Activated T-cell treated with anti-CD3 and anti-CD28 coated beads for 4 hours (primary cell): ENCODE results near the gene ACY1.

Experiments used
- DNase-seq: peaks from one replicate; pipeline ENCODE4 v3.0.0-alpha.2; 2020

ACY1 gene

DNA sequence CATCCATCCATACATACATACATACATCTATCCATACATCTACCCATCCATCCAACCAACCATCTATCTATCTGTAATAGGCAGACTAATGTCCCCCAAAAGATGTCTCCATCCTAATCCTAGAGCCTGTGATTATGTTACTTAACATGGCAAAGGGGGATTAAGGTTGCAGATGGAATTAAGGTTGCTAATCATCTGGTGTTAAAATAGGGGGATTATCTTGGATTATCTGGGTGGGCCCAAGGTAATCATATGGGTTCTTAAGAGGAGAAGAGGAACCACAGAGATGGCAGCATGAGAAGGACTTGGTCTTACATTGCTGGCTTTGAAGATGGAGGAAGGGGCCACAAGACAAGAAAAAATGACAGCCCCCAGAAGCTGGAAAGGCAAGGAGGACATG lies 27.1 kb downstream of the ACY1 start:
- DNase-seq, result no peak

DNA sequence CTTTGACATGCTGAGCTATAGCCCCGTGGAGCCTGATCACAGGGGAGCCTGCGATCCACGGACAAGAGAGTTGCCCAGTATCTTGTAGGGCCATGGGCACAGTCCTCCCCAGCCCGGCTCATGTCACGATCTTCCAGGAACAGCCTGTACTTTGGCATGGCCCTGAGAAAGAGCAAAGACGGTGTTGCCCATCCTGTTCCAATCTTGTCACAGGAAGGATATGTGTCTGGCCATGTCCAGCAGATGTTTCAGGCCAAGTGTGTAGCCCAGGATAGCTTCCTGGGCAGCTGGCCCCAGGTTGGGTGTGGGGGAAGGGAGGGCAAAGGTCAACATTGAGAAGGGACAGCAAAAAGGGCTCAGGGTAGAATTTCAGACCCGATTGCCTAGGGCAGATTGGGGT lies 29.4 kb downstream of the ACY1 start:
- DNase-seq, result no peak

DNA sequence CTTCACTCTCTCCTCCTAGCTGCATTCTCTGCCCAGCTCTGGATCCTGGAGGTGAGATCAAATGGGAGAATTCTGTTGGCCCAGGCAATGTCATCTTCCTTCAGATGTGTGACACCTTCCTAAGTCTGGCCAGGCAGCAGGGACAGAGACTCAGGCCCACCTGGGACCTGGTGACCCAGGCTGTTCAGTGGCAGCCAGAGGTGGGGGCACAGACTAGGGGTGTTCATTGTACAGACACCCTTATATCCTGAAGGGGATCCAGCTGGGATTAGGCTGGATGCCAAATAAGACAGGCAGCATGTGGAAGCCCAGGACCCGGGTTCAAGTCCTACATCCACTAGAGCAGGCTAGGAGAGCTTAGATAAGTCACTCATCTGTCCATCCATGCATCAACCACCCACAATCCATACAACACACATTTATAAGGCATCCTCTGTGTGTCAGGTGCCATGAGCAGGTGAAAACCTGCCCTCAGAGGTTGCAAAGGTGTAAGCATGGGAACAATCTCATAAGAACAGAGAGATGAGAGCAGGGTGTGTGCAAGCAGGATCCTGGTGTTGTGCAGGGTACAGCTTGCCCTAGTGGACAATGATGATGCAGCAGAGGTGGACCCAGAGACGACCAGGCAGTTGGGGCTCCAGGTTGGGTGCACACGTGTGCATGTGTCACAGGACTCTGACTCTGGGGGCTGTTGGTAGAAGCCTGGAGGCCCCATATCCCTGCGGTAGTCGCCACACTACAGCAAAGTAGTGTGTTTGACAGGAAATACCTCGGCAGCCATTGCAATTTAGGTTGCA lies 30.7 kb downstream of the ACY1 start:
- DNase-seq, result no peak

DNA sequence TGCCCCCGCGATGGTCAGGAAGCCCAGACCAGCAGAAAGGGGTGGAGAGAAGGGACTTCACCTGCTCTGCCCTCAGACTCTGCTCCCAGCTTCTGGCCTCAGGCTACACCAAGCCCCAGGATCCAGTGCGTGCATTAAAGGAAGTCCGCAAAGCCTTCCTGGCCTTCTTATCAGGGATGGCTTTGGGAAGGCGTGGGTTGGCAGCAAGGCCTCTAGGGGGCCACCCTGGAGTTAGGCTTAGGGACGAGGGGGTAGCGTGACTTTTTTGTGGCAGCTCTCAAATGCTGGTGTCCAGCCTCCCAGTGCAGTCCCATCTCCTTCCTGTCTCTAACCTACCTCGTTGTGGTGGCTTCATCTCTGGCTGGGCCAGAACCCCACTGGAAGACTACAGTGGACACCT lies 31.3 kb downstream of the ACY1 start:
- DNase-seq, result no peak

DNA sequence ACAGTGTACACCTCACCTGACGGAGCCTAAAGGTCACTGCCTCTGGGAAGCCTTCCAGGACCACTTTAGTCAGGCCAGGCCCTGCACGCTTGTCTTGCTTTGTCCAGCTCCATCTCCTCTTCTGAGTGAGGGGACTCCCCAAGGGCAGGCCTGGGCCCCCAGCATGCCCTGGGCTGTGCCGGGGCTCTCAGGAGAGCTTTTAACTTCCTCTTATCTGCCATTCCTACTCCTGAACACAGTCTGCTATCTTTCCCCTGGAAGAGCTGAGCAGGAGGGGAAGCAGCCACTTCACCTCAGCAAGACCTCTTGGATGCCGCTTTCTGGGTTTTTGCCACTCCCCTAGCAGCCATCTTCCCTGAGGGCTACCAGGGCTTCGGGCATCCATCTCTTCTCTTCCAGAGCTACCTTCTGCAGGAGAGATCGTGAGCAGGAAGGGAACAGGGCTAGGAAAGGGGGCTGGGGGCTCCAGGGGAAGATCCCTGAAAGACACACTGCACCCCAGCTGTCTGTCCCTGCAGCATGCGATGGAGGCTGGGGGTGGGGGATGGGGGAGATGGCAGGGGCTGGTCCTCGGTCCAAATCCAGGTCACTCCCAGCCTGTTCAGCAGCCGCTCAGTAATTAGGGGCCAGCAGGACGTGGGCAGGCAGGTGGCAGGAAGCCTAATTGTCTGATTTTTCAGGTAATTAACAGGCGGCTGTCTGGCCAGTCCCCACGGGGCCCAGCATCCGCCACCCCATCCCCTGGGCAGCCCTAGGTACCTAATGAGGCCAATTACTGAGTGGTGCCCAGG lies 32.3 kb downstream of the ACY1 start:
- DNase-seq, result no peak

DNA sequence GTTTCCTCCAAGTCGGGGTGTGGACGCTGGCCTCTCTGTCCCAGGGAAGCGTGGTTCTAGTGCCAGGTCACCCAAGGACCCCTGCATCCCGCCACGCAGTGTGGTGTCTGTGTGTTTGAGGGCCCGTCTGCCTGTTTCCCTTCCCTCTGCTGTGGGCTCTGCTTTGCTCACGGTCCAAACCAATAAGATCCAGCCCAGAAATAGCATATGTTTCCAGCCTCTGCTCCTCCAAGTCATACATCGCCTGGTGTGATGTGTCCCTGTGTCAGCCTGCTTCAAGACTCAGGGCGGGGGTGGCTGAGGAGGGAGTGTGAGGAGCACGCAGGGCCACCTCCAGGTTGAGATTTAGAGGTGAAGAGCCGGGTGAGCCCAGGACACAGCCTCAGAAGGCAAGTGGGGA lies 34.3 kb downstream of the ACY1 start:
- DNase-seq, result no peak

DNA sequence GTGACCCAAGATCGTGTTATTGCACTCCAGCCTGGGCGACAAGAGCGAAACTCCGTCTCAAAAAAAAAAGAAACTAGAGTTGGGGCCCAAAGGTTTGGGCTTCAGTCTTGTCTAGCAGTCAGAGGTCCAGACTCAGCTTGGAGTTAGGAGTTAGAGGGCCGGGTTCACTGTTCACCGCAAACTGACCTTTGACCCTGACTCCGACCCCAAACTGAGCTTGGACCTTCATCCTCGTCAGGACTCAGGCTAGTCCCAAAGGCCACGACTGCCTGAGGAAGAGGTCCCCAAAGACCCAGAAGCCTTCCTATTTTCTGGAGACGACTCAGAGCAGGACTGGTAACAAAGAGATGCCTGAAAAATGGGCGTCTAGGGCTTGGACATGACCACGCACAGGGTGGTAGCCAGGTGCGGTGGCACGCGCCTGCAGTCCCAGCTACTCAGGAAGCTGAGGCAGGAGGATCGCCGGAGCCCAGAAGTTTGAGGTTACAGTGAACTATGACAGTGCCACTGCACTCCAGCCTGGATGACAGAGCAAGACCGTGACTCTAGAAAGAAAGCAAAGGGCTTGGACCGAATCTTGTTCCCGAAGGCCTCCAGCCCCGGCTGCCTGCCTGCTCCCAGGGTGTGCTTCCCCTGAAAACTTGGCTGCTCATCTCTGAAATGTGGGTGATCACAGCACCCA lies 35.1 kb downstream of the ACY1 start:
- DNase-seq, result no peak

DNA sequence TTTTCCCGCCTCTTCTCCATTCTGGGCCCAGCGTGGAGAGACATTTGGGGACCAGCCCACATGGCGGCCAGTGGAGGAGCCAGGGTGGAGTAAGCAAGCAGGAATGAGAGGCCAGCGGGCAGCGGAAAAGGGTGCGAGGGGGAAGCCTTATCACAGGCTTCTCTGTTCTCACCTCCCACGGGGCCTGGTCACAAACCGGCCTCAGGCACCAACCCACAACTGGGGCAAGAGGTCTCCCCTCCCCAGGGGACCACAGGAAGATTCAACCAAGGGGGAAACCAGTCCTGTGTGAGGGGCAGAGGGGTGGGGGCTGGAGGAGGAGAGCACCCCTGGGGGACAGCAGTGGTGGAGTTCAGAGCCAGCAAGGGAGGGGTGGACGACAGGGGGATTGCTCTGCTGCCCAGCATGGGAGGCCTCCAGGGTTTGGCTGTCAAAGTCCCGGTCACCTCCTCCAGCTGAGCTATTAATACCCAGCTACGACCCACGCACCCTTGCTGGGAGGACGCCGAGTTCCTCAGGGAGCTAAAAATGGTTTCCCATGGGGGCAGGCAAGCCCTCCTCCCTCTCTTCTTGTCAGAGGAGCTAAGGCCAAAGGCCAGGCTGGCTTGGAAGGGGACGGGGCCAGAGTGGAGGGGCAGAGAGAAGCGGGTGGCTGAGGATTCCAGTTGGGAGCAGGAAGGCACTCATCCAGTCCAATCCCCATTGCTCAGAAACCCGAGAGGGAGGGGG lies 36.2 kb downstream of the ACY1 start:
- DNase-seq, result no peak

DNA sequence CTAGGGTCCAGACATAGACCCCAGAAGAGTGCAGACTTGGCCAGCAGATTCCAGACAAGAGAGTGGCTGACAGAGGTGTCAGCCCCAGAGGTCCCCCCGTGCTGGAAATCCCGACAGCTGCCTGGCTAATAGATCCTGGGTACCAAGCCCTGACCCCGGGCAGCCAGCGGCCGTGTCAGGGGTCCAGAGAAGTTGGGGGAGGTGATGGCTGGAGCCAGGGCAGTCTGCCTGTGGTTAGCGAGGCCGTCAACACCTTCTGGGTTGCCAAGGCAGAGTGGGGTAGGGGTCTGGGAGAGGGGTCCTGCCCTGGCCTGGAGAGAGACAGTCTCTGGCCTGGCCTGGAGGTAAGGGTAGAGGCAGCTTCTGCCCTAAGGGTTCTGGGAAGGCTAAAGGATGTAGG lies 37.5 kb downstream of the ACY1 start:
- DNase-seq, result no peak

DNA sequence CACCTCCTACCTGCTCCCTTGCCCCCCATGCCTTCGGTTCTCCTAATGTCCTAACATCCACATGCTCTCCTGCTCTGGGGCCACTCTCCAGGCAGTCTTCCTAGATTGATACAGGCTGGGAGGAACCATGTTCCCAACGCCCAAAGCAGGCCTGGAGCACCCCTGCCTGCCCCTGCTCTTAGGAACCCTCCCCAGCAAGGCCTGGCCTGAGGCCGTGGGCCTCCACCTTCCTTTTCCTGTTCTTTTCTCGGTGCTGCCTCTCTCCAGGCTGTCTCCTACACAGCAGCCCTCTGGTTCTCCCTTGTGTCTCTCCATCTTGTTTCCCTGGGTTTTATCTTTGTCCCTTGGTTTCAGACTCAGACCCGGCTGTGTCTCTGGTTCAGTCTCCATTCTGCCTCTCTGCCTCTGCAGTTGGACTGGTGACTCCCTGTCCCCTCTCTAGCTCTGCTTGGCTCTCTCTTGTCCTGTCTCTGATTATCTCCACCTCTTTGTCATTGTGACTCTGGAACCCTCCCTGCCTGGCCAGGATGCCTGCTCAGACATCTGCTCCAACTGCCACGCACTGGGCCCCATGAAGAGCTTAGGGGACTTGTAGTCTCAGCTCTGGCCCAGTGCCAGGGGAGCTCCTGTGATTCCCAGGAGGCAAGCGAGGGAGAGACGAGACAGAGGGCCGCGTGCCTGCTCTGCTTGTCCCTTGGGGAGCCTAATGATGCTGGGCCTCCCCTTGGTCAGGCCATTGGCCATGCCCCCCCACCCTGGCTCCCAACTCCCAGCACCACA lies 38.3 kb downstream of the ACY1 start:
- DNase-seq, result no peak

DNA sequence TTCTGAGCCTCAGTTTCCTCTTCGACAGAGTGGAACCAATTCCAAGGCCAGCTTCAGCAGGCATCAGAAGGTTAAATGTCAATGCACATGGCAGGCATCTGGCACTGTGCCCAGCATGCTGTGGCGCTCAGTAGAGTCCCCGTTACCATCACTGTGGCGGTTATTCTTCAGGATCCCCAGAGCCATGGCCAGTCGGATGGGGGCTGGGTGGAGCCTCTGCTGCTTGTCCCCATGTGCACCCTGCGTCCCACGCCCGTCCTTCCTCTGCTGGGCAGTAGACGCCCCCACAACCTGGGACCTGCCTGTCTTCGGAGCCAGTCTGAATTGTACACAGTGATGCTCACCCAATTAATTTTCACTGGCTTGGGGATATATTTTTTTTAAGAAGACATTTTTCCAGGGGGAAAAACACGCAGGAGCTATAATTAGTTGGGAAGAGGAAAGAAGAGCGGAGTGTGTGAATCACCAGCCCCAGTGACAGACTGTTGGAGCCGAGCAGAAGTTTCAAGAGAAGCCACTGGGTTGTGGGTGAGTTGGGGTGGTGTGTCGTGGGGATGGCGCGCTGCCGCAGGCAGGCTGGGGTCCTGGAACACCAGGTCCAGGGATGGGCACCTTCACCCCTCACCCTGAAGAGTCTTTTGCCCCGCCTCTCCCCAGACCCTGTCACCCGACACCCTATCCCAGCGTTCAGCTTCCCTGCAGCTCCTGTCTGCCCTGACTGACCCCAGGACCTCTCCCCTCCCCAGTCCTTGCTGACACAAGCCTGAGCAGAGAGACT lies 39.2 kb downstream of the ACY1 start:
- DNase-seq, result no peak

DNA sequence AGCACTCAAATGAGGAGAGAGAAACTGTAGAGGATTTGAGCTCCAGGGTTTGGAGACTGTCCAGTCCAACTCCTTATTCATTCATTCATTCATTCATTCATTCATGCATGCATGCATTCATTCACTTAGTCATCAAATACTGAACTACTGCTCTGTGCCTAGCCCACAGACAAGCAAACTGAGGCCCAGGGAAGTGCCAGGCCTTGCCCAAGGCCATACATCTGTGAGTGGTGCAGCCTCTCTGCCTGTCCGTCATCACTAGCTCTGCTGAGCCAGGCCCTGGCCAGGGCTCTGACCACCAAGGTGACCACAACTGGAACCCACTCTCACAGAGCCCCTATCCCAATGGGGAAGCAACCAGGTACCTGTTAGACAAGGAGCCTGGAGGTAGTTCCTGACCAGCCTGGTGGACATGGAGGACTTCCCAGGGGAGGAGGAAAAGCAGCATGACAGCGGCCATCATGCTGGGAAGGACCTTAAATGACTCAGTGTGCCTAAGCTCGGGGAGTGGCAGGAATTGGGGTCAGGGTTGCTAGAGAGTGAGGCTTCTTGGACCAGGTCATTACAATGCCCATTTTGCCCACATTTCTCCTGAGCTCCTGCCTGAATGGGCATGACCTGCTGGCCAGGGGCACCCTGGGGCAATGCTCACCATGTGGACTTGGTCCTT lies 39.9 kb downstream of the ACY1 start:
- DNase-seq, result no peak

DNA sequence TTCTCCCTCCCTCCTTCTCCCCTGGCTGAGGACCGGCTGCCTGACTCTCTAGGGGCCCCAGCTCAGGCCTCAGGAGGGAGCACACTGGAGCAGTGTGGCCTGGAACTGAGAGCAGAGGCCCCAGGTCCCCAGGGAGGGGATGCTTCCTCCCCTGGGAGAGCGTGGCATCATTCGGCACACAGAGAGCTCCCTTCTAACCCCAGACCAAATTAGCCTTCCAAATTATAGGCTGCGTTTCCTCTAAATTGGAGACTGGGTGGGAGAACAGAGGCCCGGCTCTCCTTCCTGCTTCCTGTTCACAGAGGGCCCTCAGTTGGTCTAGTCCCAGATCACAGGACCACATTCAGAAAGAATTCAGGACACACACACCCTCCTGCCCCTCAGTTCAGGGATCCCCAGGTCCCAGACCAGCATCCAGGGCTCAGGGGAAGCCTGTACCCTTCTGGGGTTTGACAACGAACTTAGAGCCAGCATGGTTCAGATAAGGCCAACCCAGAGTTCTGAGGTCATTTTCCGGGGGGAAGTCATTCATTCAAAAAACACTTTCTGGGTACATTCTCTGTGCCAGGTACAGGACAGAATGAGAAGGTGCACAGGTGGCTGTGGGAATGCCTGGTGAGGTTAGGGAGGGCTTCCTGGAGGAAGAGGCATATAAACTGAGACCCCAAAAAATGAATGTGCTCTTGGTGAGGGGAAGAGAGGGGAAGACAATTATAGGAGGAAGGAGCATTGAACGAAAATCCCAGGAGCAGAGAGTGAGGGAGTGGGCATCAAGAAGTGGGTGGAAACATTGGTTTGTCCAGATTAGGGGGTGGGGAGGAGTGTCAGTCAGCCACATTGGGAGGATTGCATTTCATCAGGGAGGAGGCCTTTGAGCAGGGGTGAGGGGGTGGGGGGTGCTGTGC lies 40.8 kb downstream of the ACY1 start:
- DNase-seq, result no peak

DNA sequence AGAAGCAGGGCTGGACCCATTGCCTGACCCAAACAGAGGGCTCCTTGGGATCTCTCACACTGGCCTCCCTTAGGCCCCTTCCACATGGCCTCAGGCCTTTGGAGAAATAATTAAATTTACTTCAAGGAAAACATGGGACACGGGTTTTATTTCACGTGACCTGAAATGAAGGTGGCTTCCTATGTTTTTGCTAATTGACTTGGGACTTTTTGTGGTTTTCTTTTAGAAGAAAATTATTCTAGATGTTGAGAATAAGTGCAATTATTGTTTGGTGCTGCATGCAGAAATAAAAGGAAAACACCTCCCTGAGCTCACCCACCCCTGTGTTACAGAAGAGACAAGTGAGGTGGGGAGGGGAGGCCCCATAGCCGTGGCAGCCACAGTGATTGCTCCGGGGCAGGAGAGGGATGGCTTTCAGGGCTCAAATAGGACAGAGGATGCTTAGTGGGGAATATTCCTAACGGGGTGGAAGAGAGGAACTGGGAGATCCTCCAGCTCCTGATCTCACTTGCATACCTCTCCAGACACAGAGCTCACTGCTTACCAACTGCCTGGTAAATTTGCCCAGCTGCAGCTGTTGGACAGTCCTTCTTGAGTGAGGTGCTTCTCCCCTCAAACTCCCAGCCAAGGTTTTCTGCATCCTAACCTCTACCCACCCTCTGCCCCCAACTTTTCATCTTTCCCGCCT lies 41.6 kb downstream of the ACY1 start:
- DNase-seq, result no peak

DNA sequence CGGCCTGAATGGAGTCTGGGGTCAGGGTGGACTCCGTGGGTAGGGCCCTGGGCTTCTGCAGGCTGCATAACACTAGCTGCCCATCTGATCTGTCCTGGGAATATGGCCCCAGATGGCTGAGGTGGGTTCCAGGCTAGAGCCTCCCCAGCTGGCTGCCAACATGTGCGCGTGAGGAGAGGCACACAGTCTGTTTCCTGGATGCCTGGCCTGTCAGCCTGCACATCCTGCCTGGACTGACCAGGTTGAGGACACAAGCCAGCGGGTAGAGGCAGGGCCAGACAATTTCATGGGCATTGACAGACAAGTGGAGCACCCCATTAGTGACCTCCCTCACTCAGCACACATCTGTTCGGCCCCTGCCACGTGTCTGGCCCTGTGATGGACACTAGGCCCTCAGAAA lies 42.1 kb downstream of the ACY1 start:
- no peak for DNase-seq

DNA sequence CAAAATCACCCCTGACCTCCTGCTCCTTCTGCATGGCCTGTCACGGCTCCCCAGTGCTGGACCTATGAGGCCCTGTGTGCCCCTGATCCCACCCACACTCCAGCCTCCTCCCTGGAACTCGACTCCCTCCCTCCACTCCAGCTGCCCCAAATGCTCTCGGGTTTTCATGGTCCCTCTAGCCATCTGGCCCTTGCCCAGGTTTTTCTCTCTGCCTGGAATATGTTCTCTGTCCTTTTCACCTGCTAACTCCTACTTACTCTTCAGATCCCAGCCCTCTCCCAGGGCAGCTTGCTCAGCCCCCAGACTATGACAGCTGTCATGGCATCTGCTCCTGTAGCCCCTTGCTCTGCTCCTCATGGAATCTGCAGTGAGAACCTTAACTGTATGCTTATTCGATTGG lies 42.7 kb downstream of the ACY1 start:
- DNase-seq, result no peak

DNA sequence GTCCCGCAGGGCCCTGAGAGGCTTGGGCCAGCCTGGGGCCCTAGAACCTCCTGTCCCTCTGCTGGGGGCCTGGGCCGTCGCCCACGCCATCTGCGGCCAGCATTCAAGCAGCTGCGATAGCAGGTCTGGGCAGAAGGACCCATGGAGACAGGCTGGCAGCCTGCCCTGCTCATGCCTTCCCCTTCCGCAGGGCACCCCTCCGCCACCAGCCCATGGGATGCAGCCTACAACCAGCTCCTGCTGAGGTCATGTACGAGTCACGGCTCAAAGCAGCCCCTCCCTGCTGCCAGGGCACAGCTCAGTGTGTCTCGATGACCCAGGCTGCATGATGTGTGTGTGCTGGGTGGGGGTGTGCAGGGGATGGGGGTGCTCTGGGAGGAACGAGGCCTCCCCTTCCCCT lies 45.2 kb downstream of the ACY1 start:
- DNase-seq, result no peak

DNA sequence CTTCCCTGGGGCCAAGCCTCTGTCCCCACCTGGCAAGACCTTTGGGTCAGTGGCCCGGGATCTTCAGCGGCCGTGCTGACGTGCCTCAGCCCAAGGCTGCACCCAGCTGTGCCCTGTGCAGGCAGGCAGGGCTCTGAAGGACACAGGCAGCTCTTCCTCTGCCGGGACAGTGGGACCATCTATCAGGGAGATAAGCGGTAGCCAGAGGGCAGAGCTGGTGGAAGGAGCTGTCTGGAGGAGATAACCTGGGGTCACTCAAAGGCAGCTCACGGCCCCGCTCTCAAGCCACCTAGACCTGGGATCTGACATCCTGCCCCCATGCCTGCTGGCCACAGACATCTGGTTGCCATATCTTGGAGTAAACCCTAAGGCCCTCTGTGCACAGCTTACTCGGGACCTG lies 45.7 kb downstream of the ACY1 start:
- no peak for DNase-seq

DNA sequence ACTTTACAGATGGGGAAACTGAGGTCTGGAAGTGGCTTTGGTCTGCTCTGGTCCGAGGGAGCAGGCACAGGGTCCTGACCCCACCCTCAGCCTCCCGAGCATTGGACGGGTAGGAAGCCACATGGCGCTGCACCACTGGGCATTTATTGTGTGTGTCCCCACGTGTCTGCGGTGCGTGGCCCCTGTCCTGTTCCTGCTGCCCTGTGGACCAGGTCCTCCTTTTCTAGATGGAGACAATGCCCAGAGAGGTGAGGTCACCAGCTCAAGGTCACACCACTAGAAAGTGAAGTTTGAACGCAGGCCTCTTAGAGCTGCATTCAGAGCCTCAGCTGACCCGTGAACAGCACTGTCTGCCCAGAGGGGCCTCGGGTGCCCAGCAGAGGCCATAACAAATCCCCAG lies 46.2 kb downstream of the ACY1 start:
- DNase-seq, result no peak
